ENCODE data around the gene CTDNEP1.
A peak's percentile ranks its signal among the peaks of the same experiment; 100 is the strongest.

DNA sequence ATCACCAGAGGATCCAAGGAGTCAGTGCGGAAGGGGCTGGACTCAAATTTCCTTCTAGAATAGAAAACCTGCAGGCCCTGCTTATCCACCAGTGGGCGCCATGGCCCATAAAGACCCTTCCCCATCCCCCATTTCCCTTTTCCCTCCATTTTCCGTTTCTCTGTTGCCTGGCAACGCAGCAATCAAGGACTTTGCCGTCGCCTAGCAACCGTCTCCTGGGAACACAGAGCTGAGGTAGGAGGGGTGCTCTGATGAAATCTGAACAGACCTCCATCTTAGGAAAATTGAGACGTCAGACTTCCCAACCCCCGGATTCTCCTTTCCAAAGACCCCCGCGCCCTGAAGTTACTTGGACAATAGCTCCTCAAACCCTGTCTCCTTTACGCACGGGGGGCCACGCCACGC, 37.6 kb downstream of the CTDNEP1 start:
- TF ChIP-seq, protein P1, sequence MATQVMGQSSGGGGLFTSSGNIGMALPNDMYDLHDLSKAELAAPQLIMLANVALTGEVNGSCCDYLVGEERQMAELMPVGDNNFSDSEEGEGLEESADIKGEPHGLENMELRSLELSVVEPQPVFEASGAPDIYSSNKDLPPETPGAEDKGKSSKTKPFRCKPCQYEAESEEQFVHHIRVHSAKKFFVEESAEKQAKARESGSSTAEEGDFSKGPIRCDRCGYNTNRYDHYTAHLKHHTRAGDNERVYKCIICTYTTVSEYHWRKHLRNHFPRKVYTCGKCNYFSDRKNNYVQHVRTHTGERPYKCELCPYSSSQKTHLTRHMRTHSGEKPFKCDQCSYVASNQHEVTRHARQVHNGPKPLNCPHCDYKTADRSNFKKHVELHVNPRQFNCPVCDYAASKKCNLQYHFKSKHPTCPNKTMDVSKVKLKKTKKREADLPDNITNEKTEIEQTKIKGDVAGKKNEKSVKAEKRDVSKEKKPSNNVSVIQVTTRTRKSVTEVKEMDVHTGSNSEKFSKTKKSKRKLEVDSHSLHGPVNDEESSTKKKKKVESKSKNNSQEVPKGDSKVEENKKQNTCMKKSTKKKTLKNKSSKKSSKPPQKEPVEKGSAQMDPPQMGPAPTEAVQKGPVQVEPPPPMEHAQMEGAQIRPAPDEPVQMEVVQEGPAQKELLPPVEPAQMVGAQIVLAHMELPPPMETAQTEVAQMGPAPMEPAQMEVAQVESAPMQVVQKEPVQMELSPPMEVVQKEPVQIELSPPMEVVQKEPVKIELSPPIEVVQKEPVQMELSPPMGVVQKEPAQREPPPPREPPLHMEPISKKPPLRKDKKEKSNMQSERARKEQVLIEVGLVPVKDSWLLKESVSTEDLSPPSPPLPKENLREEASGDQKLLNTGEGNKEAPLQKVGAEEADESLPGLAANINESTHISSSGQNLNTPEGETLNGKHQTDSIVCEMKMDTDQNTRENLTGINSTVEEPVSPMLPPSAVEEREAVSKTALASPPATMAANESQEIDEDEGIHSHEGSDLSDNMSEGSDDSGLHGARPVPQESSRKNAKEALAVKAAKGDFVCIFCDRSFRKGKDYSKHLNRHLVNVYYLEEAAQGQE (IDR thresholded peaks at IDR 0.05; ENCODE audit: low read depth, low read length) = no peak
- TF ChIP-seq, protein P2, sequence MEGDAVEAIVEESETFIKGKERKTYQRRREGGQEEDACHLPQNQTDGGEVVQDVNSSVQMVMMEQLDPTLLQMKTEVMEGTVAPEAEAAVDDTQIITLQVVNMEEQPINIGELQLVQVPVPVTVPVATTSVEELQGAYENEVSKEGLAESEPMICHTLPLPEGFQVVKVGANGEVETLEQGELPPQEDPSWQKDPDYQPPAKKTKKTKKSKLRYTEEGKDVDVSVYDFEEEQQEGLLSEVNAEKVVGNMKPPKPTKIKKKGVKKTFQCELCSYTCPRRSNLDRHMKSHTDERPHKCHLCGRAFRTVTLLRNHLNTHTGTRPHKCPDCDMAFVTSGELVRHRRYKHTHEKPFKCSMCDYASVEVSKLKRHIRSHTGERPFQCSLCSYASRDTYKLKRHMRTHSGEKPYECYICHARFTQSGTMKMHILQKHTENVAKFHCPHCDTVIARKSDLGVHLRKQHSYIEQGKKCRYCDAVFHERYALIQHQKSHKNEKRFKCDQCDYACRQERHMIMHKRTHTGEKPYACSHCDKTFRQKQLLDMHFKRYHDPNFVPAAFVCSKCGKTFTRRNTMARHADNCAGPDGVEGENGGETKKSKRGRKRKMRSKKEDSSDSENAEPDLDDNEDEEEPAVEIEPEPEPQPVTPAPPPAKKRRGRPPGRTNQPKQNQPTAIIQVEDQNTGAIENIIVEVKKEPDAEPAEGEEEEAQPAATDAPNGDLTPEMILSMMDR (IDR thresholded peaks at IDR 0.05) = peak; percentile 64
- TF ChIP-seq, protein P3, sequence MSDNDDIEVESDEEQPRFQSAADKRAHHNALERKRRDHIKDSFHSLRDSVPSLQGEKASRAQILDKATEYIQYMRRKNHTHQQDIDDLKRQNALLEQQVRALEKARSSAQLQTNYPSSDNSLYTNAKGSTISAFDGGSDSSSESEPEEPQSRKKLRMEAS (IDR thresholded peaks at IDR 0.05; ENCODE audit: low read depth) = no peak
- TF ChIP-seq EZH2phosphoT487 (IDR thresholded peaks at IDR 0.05; ENCODE audit: borderline replicate concordance, low read depth) (no peak), POLR2AphosphoS5 (IDR thresholded peaks at IDR 0.05; ENCODE audit: low read depth, low read length) (no peak), YY1 (IDR thresholded peaks at IDR 0.05; ENCODE audit: low read depth) (0 out of 2 replicates have a peak, but pooled peaks have one; percentile 3), GABPA (IDR thresholded peaks at IDR 0.05; ENCODE audit: low read depth) (no peak), SIN3A (IDR thresholded peaks at IDR 0.05; ENCODE audit: borderline replicate concordance, low read depth, low read length) (0 out of 2 replicates have a peak, but pooled peaks have one; percentile 6), SMC3 (IDR thresholded peaks at IDR 0.05; ENCODE audit: low read depth, low read length) (peak; percentile 34; the same call in 1 of the 2 replicates)
- TF ChIP-seq, protein P4, sequence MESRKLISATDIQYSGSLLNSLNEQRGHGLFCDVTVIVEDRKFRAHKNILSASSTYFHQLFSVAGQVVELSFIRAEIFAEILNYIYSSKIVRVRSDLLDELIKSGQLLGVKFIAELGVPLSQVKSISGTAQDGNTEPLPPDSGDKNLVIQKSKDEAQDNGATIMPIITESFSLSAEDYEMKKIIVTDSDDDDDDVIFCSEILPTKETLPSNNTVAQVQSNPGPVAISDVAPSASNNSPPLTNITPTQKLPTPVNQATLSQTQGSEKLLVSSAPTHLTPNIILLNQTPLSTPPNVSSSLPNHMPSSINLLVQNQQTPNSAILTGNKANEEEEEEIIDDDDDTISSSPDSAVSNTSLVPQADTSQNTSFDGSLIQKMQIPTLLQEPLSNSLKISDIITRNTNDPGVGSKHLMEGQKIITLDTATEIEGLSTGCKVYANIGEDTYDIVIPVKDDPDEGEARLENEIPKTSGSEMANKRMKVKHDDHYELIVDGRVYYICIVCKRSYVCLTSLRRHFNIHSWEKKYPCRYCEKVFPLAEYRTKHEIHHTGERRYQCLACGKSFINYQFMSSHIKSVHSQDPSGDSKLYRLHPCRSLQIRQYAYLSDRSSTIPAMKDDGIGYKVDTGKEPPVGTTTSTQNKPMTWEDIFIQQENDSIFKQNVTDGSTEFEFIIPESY (IDR thresholded peaks at IDR 0.05; ENCODE audit: borderline replicate concordance, low read depth) = no peak
- TF ChIP-seq, protein P5, sequence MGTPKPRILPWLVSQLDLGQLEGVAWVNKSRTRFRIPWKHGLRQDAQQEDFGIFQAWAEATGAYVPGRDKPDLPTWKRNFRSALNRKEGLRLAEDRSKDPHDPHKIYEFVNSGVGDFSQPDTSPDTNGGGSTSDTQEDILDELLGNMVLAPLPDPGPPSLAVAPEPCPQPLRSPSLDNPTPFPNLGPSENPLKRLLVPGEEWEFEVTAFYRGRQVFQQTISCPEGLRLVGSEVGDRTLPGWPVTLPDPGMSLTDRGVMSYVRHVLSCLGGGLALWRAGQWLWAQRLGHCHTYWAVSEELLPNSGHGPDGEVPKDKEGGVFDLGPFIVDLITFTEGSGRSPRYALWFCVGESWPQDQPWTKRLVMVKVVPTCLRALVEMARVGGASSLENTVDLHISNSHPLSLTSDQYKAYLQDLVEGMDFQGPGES (IDR thresholded peaks at IDR 0.05; ENCODE audit: low read depth, low read length) = no peak
